Dermis microvascular lymphatic vessel endothelial cell (primary cell): ENCODE measurements around the gene WDR83. TPM values are rescaled to one million over a fixed set of nuclear protein-coding genes. Genes with fewer than 3 reads are reported as not detected.
A peak's percentile ranks its signal among the peaks of the same experiment; 100 is the strongest.
"Not testable (repeated sequence)": the region's sequence is repeated elsewhere in the genome, so short reads cannot be mapped to it uniquely, and the experiment has no call there.

Experiments
- DNase-seq, 2 donors: peaks; one replicate each; pipeline versions ENCODE4 v3.0.0 to v3.0.0-alpha.2; 2010; ENCODE audit warnings: low read depth in 2 of 2
- total RNA-seq: library from RNA; depleted of rRNA; stranded (reverse); fragments of >200 nt; gene quantifications from 2 replicates; pipeline ENCODE4 v1.2.1, GENCODE V29; 2014

WDR83 gene
- total RNA-seq, 1 donor from 2014 or later, result 5.8 TPM

DNA sequence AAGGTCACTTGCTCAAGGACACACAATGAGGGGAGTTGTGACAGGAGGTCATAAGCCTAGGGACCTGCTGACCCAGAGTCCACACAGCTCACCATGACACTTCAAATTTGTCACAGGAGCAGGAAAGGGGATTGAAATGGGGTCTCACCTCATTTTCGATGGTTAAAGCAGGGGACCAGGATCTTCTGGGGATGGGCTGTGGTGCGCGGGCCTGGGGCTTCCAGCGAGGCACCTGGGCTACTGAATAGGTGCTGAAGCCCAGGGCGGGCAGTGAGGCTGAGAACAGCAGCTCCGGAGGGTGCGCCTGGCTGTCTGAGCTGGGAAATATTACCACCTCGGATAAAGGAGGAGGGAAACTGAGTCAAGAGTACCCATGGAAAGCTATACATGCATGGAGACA, 11.1 kb upstream of the WDR83 start:
- DNase-seq, result no peak

DNA sequence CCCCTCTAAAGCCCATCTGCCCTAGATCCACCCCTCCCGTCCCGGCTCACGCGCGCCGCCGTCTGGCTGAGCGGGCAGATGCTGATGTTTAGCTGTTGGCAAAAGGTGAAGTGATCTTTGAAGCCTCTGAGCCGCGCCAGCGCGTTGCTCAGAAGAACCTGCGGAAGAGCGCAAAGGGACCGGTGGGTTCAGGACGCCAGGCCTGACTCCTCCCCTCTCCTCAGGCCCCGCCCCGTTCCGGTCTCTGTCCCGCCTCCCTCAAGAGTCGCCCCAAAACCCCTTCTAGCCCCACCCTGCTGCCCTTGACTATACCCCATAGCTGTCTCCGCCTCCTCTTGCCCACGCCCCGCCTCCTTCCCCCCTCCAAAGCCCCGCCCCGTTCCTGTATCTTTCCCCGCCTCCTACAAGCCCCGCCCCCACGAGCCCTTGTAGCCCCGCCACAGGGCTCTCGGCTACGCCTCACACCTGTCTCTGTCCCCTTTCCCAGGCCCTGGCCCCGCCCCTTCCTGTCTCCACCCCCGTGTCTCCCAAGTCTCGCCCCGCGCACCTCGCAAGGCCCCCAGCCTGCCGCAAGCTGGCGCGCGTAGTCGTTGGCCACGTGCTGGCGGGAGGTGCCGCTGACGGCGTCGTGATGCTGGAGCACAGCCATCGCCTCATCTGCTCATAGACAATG, 9.6 kb upstream of the WDR83 start:
- no peak for DNase-seq

DNA sequence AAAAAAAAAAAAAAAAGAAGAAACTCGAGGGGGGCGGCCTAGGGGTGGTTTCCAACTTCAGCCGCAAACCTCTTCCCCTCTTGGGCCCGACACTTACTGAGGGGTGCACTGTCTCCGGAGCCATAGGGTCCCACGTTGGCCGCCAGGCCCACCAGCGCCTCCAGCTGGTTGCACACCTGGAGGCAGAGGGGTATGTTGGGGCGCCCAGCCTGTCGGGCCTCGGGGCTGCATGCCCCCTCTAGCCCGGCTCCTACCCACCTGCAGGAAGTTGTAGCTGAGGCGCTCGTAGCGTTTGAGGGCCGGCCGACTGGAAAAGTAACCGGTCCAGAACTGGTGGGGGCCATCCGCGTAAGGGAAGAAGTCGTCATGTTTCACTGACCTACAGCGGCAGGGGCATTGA, 8.6 kb upstream of the WDR83 start:
- no peak for DNase-seq

DNA sequence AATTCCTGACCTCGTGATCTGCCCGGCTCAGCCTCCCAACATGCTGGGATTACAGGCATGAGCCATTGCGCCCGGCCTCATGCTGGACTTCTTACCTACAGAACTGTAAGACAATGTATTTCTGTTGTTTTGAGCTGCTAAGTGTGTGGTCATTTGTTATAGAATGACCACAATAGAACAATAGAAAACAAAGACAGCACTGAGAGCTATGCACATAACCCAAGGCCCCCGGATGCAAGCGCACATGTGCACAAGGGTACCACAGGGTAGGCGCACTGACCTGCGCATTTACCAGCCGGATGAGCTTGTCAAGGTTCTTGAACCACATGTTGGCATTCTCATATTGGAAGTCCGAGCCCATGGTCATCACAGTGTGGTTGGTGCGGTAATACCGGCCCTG, 5.6 kb upstream of the WDR83 start:
- DNase-seq, result no peak

GRCh38 chr19:12664406-12665280, 2.0 kb upstream of the WDR83 start:
- no peak for DNase-seq

- DNase-seq, result no peak
These were observed 1.4 kb upstream of the WDR83 start for GRCh38 chr19:12665281-12665573.

DNA sequence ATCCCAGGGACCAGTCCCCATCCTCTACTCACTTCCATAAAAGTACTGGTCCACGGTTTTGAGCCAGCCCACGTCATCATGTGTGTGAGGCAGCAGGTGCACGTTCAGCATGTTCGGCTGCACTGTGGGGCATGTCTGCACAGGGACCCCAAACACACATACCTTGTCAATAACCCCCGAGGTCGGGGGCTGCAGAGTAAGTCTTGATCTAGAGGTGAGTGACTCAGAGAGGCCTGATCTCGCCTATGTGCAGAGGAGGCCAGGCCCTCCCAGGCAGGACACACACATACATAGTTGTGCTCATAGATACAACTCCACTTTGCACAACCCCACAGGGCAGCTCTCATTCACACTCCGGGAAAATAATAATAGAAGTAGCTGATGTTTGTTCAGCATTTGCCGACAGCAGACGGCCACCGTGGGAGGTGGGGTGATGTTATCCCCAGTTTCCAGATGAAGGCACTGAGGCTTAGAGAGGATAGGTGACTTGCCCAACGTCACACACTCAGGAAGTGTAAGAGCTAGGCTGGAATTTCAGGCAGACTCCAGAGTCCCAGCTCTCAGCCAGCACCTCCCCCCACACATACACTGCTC, 839 bp upstream of the WDR83 start:
- DNase-seq, result peak in 1 of 2 donors; percentile 12

GRCh38 chr19:12667731-12668302, 1.2 kb downstream of the WDR83 start:
- DNase-seq, result no peak

DNA sequence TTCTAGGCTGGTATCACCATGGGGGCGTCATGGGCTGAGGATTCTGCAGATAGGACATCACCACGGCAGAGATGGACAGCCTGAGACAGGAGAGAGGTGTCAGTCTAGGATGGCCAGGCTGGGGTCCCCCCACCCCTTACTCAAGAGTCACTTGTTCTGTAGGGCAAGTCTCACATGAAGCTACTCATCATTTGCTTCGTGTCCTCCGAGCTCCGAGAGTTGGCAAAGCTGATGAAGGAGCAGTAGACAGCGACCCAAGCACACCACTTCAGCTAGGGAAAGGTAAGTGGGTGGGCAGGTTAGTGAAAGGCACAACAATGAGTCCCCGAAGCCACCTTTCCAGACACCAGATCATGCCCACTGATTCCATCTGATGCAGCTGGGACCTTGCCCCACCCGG, 1.7 kb downstream of the WDR83 start:
- DNase-seq, result no peak

- peak; percentile 22 to 68 for DNase-seq
These were observed 2.3 kb downstream of the WDR83 start for GRCh38 chr19:12668932-12669269.

- DNase-seq, result peak; percentile 83 to 89
These were observed 2.9 kb downstream of the WDR83 start for GRCh38 chr19:12669270-12670158.

- no peak for DNase-seq
These were observed 3.7 kb downstream of the WDR83 start for GRCh38 chr19:12670159-12670928.

DNA sequence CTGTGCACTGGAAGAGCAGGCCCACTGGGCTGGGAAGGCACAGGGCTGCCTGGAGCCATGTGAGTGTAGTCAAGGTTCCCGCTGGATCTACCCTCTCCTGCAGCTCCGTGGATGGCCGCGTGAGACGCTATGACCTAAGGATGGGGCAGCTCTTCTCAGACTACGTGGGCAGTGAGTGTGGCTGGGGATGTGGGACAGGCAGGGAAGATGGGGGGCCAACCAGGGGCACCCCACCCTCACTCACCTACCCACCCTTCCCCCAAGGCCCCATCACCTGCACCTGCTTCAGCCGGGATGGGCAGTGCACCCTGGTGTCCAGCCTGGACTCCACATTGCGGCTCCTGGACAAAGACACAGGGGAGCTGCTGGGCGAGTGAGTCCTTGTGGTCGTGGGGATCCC, 6.1 kb downstream of the WDR83 start:
- DNase-seq, result no peak

DNA sequence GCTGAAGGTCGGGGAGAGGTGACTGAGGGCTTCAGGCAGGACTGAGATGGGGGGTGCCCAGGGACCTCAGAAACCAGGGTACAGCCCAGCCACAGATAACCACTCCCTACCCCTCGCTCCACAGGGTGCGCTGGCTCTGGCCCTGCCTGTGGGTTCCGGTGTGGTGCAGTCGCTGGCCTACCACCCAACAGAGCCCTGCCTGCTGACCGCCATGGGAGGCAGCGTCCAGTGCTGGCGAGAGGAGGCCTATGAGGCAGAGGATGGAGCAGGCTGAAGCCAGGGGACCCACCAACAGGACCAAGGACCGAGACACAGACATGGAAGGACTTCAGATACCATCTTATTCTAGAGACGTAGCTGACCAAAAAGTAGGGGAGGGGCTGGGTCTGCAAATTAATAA, 8.8 kb downstream of the WDR83 start:
- DNase-seq, result no peak

DNA sequence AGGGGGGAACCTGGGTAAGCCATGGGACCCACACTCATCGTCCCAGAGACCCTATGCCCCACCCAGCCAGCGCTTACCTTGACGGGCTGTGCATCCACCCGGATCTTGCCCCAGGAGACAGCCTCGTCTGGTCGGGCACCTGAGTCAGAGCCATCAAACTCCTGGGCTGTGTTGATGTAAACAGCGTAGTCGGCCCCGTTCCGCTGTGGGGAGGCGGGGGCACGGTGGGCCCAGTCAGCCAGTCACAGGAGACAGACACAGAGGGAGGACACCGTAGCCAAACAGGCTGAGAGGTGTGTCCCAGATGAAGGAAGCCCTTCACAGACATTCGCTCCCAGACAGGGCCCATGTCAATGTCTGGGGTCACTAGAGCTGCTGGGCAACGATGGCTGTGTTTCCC, 9.3 kb downstream of the WDR83 start:
- DNase-seq, result no peak

DNA sequence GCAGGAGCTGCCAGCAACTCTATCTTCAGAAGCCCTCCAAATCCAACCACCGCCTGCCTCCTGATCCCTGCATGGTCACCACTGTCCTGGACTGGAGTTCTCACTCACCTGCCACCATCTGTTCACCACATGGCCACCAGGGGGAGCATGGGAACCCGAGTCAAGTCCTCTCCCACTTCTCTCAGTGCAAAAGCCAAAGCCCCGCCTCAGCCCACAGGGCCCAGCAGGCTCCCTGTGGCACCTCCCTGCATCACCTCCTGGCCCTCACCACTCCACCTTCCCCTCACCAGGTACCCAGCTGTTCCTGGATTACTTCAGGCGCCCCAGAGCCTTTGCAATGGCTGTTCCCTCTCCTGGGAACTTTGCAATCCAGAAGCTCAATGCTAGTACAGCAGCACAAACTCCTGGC, 9.8 kb downstream of the WDR83 start:
- DNase-seq, result peak; percentile 55 to 70

- DNase-seq, result no peak
These were observed 10.3 kb downstream of the WDR83 start for GRCh38 chr19:12676928-12677327.

DNA sequence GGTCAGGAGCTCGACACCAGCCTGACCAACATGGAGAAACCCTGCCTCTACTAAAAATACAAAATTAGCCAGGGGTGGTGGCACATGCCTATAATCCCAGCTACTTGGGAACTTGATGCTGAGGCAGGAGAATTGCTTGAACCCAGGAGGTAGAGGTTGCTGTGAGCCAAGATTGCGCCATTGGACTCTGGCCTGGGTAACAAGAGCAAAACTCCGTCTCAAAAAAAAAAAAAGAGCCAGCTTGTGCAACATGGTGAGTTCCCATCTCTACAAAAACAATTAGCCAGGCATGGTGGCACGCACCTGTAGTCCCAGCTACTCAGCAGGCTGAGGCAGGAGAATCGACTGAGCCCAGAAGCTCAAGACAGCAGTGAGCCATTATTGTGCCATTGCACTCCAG, 11.4 kb downstream of the WDR83 start:
- not testable (repeated sequence) for DNase-seq

GRCh38 chr19:12680034-12680433, 13.4 kb downstream of the WDR83 start:
- DNase-seq, result no peak

DNA sequence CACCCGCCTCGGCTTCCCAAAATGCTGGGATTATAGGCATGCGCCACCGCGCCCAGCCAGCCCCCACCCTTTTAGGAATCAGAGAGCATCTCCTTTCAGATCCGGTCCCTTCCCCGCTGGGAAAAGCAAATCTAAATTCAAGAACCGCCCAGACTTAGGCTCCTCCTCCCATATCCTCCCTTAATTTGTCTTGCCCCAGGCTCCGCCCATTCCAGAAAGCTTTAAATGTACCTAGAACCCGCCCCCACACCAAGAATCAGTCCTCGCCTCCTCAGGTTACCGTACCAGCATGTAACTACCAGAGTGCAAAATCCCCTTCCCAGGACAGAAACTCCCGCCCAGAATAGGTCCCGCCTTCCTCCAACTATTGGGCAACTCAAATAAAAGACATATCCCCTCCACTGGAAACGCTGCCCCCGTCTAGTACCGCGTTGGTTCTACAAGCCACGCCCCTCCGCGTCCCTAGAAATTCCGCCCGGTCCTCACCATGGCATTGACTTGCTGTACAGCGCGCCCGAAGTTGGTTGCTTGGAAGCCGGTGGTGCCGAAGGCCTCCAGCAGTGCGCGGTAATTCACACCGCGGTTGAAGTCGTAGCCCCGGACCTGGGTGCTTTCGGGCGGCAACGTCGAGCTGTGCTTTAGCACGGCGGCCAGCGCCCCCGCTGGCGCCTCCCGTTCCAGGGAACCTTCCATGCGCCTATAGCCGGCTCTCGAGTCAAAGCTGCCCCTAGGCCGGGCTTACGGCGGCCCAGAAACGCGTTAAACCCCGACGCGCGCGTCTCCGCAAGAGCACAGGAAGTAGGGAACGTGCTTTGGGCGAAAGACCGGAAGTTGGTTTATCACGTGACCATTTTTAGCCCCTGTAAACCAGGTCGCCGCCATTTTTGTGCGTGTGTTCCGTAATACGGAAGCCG, 14.7 kb downstream of the WDR83 start, which contains the start of gene DHPS:
Gene DHPS, minus strand, starts transcription at position 807 of the 914 bp plus-strand sequence. Its CDS starts 114 bp downstream, at position 693.
- DNase-seq, result peak; percentile 98
